ENCODE results near the gene RALGDS.

- TF ChIP-seq CTCF (conservative IDR thresholded peaks at IDR 0.05): no peak
- TF ChIP-seq ZFX (IDR thresholded peaks at IDR 0.05): no peak
Observed at GRCh38 chr9:133124123-133124906, 3.3 kb upstream of the RALGDS start.

Measured in C4-2B (cell line).